DOHH2 (cell line): Measurements from ENCODE around the gene KHDC4.

ENCODE experiments used
- H3F3A ChIP-seq: fragments of 200-600 bp; sonication (generic), shearing (Covaris generic); 2 replicates; pipeline ENCODE4 v1.6.0; 2016; ENCODE audit warnings: antibody characterized with exemption, mild to moderate bottlenecking; ENCODE audit not compliant: control insufficient read depth, insufficient read depth
- H3K27ac ChIP-seq: fragments of 200-600 bp; sonication (generic); 2 replicates; pipeline ENCODE4 v1.5.1; 2014; ENCODE audit warnings: low read depth, mild to moderate bottlenecking, low read length, moderate library complexity
- H3K27me3 ChIP-seq: fragments of 200-600 bp; sonication (generic); 2 replicates; pipeline ENCODE4 v1.6.1; 2014; ENCODE audit warnings: mild to moderate bottlenecking, low read length, mixed read lengths; ENCODE audit not compliant: control insufficient read depth
- H3K36me3 ChIP-seq: fragments of 200-600 bp; sonication (generic); 2 replicates; pipeline ENCODE4 v1.6.1; 2014; ENCODE audit warnings: mild to moderate bottlenecking, low read length, moderate library complexity, mixed read lengths; ENCODE audit not compliant: control insufficient read depth
- H3K4me1 ChIP-seq: fragments of 200-600 bp; sonication (generic); 2 replicates; pipeline ENCODE4 v1.6.1; 2014; ENCODE audit warnings: mild to moderate bottlenecking, low read length, mixed read lengths; ENCODE audit not compliant: control insufficient read depth
- H3K4me2 ChIP-seq: fragments of 200-600 bp; sonication (generic); 2 replicates; pipeline ENCODE4 v1.6.0; 2014; ENCODE audit warnings: mild to moderate bottlenecking, low read length, moderate library complexity
- H3K4me3 ChIP-seq: fragments of 200-600 bp; sonication (generic); 2 replicates; pipeline ENCODE4 v1.5.1; 2014; ENCODE audit warnings: mild to moderate bottlenecking, low read length, mixed read lengths
- H3K79me2 ChIP-seq: fragments of 200-600 bp; sonication (generic); 2 replicates; pipeline ENCODE4 v1.6.1; 2014; ENCODE audit warnings: mild to moderate bottlenecking, low read length, mixed read lengths; ENCODE audit not compliant: control insufficient read depth
- H3K9me2 ChIP-seq: fragments of 200-600 bp; sonication (generic); replicated peaks from 2 replicates; pipeline ENCODE4 v1.6.1; 2014; ENCODE audit warnings: mild to moderate bottlenecking, low read length, mixed read lengths; ENCODE audit not compliant: control insufficient read depth
- H3K9me3 ChIP-seq: fragments of 200-600 bp; sonication (generic); 2 replicates; pipeline ENCODE4 v1.6.1; 2014; ENCODE audit warnings: antibody characterized with exemption, low read length, mixed read lengths; ENCODE audit not compliant: control insufficient read depth, insufficient read depth
- H4K20me1 ChIP-seq: fragments of 200-600 bp; sonication (generic); 2 replicates; pipeline ENCODE4 v1.6.0; 2014; ENCODE audit warnings: low read depth, mild to moderate bottlenecking, antibody characterized with exemption, low read length, moderate library complexity; ENCODE audit not compliant: control insufficient read depth, insufficient read depth
- CTCF ChIP-seq: fragments of 200-600 bp; sonication (generic); IDR thresholded peaks from one replicate; pipeline ENCODE4 v1.5.1; 2014; ENCODE audit warnings: antibody characterized with exemption, mild to moderate bottlenecking, low read depth, low read length; ENCODE audit not compliant: poor library complexity, severe bottlenecking
- EZH2phosphoT487 ChIP-seq: fragments of 200-600 bp; sonication (generic); IDR thresholded peaks from 2 replicates; pipeline ENCODE4 v1.6.1; 2017; ENCODE audit warnings: borderline replicate concordance, mild to moderate bottlenecking, antibody characterized with exemption, low read length, moderate library complexity, mixed read lengths

The KHDC4 gene

GRCh38 chr1:155964193-155964592 lies 30.0 kb upstream of the KHDC4 start:
- Histone ChIP-seq H3K9me2 (no peaks in the 10 kb centered on the region), H3K27me3 (no peaks in the 10 kb centered on the region), H3K36me3 (peaks cover 88% of the 10 kb centered on the region), H3F3A (no peaks in the 10 kb centered on the region; the same call in 1 of the 2 replicates), H3K4me3 (no peak overlapping the region), H4K20me1 (no peaks in the 10 kb centered on the region), H3K79me2 (peaks cover 42% of the 10 kb centered on the region), H3K9me3 (no peaks in the 10 kb centered on the region), H3K4me1 (peaks cover 39% of the 10 kb centered on the region), H3K4me2 (no peak overlapping the region), H3K27ac (no peak overlapping the region)
- TF ChIP-seq EZH2phosphoT487, result no peak
- no peak for TF ChIP-seq CTCF

- Histone ChIP-seq H3K27ac (no peak overlapping the region), H3K27me3 (no peaks in the 10 kb centered on the region), H3K9me3 (no peaks in the 10 kb centered on the region), H3K4me1 (peaks cover 43% of the 10 kb centered on the region), H4K20me1 (no peaks in the 10 kb centered on the region), H3K36me3 (peaks cover 86% of the 10 kb centered on the region), H3K4me3 (no peak overlapping the region), H3K9me2 (no peaks in the 10 kb centered on the region), H3K79me2 (peaks cover 28% of the 10 kb centered on the region), H3K4me2 (no peak overlapping the region), H3F3A (peaks cover 2% of the 10 kb centered on the region; the same call in 1 of the 2 replicates)
- no peak for TF ChIP-seq EZH2phosphoT487
- no peak for TF ChIP-seq CTCF
Observed at GRCh38 chr1:155962599-155963211, 28.5 kb upstream of the KHDC4 start.

- Histone ChIP-seq H3K4me3 (no peak overlapping the region), H3K4me2 (peak overlapping the region; percentile 32; the same call in 1 of the 2 replicates), H3K27ac (no peak overlapping the region), H4K20me1 (no peaks in the 10 kb centered on the region), H3K9me2 (no peaks in the 10 kb centered on the region), H3K79me2 (peaks cover 23% of the 10 kb centered on the region), H3F3A (peaks cover 2% of the 10 kb centered on the region; the same call in 1 of the 2 replicates), H3K27me3 (no peaks in the 10 kb centered on the region), H3K36me3 (peaks cover 86% of the 10 kb centered on the region), H3K9me3 (no peaks in the 10 kb centered on the region), H3K4me1 (peaks cover 43% of the 10 kb centered on the region)
- TF ChIP-seq EZH2phosphoT487 (no peak), CTCF (peak; percentile 14)
Observed at GRCh38 chr1:155961937-155962336, 27.7 kb upstream of the KHDC4 start.
